ENCODE results near the gene WDR89. TPM values are rescaled to one million over a fixed set of nuclear protein-coding genes. Genes with fewer than 3 reads are reported as not detected.
"Not testable (repeated sequence)": the region's sequence is repeated elsewhere in the genome, so short reads cannot be mapped to it uniquely, and the experiment has no call there.

WDR89 gene
- total RNA-seq, 1 donor from 2014 or later, result 14.7 TPM

DNA sequence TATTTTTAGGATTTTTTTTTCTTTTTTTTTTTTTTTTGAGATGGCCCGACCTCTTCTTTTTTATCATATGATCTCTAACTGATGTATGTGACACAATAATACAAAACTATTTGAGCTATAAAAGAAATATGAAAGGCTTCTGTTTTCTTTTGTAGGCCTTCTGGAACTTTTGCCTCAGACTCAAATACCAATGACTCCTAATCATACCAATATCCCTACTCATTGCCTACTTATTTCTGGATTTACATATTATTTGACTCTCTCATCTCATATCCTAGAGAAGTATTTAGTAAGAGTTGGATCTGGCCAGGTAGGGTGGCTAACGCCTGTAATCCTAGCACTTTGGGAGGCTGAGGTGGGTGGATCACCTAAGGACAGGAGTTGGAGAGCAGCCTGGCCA lies 12.7 kb upstream of the WDR89 start:
- no peak for DNase-seq (ENCODE audit: low read depth, low spot score)

DNA sequence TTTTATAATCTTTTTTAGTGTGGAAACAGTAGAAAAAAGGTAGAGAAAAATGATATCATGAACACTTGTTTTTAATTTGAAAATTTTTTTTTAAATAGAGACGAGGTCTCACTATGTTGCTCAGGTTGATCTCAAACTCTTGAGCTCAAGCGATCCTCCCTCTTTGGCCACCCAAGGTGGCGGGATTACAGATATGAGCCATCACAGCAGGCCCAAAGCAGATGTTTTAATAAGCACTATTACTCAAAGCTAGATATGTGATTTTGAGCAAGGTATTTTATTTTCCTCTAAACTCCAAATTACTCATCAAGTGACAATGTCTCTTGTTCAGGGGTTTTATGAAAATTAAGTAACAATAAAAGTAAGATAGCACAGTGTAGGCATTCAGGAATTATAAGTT lies 10.7 kb upstream of the WDR89 start:
- DNase-seq (ENCODE audit: low read depth, low spot score), result no peak

DNA sequence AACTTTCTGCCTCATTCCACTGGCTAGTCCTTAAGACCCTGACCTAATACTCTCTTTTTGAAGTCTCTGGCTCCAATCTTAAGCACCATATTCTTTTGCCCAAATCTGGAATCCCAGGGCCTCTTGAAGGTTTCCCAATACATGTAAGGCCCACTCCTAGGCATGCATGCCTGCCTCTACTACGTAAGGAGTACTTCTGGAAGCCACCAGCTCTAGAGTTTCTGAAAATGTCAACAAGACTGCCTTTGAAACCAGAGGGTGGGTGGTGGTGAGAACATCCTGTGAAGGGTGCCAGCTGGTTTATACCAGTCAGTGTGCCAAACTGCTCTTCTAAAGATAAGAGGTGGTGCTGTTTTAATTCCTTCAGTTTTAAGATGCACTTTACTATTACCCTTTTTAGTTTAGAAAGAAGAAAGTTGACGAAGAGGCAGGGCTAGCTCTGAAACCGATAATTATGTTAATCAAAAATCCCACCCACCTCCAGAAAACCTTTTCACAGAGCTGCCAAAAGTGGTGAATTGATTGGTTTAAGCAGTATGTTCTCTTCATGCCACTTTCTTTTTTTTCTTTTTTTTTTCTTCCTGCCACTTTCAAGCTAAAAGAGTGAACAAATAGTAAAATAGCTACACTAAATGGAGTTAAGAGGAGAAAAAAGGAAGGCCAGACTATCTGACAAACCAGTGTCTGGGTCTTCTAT lies 8.7 kb upstream of the WDR89 start:
- no peak for DNase-seq (ENCODE audit: low read depth, low spot score)

DNA sequence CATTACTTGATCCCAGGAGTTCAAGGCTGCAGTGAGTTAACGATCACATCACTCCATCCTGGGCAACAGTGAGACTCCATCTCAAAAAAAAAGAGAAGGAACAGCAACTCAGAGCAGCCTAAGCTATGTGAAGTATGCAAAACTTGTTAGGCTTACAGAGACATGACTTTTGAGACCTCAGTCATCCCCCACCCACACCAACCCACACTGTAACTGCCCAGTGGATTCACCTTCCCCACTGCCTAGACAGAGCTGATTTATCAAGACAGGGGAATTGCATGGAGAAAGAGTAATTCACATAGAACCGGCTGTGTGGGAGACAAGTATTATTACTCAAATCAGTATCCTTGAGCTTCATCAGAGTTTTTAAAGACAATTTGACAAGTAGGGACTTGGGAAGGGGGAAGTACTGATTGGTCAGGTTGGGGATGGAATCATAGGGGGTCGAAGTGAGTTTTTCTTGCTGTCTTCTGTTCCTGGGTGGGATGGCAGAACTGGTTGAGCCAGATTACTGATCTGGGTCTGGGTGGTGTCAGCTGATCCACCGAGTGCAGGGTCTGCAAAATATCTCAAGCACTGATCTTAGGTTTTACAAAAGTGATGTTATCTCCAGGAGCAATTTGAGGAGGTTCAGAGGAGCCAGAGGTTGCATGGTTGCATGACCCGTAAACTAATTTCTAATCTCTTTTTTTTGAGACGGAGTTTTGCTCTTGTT lies 6.2 kb upstream of the WDR89 start:
- DNase-seq (ENCODE audit: low read depth, low spot score), result no peak

DNA sequence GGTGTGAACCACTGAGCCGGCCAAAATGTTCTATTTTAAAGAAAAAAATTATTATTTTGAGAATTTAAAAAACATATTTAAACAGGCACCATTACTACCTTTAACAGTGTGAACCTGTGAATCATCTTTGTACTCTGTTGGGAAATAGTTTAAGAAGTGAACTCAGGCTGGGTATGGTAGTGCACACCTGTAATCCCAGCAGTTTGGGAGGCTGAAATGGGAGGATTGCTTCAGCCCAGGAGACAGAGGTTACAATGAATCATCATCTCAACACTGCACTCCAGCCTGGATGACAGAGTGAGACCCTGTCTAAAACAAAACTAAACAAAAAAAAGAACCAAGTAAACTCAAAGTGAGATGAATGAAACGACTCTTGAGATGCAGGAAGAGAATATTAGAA lies 3.1 kb upstream of the WDR89 start:
- DNase-seq (ENCODE audit: low read depth, low spot score), result no peak

DNA sequence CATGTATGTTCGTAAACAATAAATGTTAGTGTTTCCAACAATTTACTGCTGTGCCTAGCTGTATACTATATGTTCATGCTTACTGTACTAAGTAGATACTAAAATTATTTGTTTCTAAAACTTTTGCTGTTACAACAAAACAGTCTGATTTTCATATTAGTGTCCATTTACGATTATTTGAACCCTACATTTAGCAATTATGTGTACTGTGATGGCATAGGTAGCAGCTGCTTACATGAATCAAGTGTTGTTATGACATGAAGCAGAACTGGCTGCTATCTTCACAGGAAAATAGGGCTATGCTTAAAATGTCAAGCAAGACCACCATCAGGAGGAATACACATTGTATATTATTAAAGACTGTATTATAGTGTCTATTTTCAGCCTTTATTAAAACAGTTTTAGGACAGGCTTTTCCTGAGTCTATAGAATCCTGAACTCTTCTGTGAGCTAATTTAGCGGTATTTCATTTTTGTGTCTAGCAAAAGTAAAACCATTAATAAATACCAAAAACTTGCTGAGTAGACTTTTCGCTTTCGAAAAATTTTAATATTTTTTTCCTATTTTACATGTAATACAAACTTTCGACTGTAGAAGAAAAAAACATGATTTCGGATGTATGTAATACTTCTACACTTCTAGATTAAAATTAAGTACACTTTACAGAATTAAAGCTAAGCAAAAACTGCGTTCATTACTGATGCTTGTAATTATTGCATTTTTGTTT lies 1.1 kb upstream of the WDR89 start:
- no peak for DNase-seq (ENCODE audit: low read depth, low spot score)

DNA sequence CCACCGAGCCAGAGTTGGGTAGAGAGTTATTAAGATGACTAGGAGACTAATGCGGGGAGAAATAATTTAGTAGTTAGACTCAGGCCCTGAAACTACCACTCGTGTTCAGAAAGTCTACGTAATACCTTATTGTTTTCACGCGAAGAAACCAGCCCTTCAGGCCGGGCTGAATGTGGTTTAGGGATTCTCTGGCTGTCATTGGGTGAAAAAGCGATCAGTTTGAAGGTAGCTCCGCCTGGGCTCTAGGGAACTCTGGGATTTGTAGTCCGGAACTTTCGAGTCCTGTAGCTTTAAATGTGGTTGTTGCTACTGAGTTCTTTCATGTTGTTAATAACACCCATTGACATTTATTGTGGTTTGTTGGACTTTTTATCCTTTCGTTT lies 549 bp upstream of the WDR89 start:
- peak; percentile 84 for DNase-seq (ENCODE audit: low read depth, low spot score)

DNA sequence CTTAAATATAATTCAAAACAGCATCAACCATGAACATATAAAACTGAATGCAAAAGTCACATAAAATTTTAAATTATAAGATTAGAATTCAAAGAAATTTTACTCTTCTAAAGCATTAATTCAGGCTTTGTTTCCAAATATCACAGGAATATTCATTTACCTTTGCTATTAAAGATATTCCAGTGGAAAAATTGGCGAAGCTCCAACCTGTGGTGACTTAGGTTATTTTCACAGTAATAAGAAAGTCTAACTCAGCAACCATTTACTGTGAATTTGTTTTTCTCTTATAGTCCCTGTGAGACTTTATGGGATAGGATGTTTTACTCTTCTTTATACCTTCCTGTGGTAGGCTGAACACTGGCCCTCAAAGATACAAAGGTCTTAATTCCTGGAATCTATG lies 3.2 kb downstream of the WDR89 start:
- no peak for DNase-seq (ENCODE audit: low read depth, low spot score)

DNA sequence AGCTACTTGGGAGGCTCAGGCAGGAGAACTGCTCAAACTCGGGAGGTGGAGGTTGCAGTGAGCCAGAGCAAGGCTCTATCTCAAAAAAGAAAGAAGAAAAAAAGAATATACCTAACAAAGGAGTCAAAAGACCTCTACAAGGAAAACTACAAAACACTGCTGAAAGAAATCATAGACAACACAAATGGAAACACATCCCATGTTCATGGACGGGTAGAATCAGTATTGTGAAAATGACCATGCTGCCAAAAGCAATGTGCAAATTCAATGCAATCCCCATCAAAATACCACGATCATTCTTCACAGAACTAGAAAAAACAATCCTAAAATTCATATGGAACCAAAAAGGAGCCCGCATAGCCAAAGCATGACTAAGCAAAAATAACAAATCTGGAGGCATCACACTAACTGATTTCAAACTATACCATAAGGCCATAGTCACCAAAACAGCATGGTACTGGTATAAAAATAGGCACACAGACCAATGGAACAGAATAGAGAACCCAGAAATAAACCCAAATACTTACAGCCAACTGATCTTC lies 5.5 kb downstream of the WDR89 start:
- not testable (repeated sequence) for DNase-seq (ENCODE audit: low read depth, low spot score)

DNA sequence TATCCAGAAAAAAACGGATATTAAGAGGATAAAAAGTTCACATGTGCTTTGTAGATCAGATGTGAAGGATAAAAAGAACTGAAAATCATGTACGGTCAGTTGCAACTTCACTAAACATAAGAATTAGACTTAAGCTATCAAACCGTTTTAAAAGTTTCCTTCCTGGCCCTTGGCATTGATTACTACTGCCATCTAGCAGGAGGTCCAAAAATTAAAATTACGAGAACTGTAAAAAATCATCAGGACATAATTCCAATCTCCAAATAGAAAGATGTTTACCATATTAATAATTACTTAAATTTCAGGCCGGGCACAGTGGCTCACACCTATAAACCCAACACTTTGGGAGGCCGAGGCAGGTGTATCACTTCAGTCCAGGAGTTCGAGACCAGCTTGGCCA lies 7.9 kb downstream of the WDR89 start:
- DNase-seq (ENCODE audit: low read depth, low spot score), result no peak

DNA sequence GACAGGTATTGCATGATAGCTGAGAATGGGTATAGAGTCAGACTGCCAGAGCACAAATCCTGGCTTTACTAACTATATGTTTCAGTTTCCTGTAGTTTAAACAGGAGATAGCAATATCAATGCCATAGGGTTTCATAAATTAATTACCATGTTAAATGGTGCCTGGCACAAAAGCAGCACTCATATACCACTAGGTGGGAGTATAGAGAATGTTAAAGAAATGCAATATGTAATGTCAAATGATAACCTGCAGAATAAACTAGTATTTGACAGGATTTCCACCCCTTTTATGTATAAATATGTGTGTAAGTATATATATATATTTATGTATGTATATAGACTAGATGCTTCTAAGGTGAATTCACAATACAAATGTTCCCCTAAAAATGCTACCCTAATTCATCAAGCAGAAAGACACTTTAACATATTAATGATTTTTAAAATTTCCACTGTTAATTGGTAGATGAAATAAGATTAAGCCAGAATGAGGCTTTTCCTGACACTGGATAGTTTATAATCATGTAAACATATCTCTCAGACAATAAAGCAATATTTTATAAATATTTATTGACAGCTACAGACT lies 8.6 kb downstream of the WDR89 start:
- no peak for DNase-seq (ENCODE audit: low read depth, low spot score)

DNA sequence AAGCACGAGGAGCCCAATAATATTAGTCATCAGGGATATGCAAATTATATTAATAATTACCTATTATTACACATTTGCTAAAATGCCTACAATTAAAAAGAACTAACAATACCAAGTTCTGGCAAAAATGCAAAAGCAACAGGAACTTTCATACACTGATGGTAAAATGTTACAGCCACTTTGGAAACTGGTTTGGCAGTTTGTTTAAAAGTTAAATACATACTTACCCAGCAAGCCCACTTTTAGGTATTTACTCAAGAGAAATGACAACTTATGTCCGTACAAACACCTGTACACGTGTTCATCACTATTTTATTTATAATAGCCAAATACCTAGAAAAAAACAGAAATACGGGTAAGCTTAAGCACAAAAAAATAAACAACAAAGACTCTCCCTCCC lies 17.0 kb downstream of the WDR89 start:
- DNase-seq (ENCODE audit: low read depth, low spot score), result no peak

DNA sequence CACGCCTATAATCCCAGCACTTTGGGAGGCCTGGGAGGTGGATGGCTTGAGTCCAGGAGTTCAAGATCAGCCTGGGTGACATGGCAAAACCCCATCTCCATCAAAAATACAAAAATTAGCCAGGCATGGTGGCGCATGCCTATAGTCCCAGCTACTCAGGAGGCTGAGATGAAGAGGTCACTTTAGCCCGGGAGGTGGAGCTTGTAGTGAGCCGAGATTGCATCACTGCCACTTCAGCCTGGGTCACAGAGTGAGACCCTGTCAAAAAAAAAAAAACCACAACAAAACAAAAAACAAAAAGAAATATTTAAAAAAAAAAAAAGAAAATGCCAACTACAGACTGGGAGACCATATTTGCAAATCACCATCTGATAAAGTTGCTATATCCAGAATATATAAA lies 17.5 kb downstream of the WDR89 start:
- DNase-seq (ENCODE audit: low read depth, low spot score), result no peak

DNA sequence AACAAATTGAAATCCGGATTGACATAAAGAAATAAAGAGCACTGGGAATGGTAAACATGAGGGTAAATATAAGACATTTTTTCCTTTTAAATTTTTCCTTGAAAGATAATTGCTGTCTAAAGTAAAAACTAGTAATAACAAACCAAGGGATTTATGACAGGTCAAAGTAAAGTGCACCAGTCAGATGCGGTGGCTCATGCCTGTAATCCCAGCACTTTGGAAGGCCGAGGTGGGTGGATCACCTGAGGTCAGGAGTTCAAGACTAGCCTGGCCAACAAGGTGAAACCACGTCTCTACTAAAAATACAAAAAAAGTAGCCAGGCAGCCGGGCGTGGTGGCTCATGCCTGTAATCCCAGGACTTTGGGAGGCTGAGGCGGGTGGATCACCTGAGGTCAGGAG lies 19.7 kb downstream of the WDR89 start:
- not testable (repeated sequence) for DNase-seq (ENCODE audit: low read depth, low spot score)

DNA sequence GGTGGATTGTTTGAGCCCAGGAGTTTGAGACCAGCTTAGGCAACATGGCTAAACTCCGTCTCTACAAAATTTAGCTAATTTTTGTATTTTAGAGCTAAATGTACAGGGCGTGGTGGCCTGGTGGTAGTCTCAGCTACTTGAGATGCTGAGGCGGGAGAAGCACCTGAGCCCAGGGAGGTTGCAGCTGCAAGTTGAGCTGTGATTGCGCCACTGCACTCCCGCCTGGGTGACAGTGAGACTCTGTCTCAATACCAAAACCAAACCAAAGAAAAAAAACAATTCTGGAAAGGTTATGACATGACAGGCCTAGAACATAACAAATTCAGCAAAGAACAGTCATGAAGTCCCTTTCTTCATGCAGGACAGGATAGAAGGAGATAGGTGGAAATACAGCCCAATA lies 25.7 kb downstream of the WDR89 start:
- DNase-seq (ENCODE audit: low read depth, low spot score), result no peak

DNA sequence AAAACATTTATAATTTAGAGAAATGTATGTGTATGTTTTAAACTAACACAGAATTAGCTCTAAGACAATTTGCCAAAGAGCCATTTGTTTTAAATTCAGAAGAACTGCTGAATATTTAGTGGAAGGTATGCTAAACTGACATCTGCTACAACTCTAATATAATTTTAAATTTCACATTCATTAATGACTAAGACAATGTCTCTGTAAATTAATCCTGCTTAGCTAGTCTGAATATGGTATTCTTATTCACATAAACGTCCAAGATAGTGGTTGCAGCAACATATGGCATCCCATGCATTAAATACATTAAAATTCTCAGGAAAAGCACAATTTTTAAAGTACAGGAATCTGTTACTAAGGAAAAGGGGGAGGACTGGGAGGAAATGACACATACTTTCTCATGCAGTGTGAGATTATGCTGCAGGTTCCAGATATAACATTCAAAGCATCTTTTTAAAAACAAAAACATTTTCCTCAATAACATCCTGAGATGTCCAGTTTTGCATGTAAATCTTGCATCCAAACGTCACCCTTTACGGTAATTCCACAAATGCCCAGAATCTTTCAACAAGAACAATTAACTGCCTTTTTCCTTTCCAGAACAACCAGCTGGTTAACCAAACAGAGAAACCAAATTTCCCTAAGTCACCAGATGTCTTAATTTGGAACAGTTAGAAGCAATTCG lies 26.9 kb downstream of the WDR89 start:
- peak; percentile 93 for DNase-seq (ENCODE audit: low read depth, low spot score)

DNA sequence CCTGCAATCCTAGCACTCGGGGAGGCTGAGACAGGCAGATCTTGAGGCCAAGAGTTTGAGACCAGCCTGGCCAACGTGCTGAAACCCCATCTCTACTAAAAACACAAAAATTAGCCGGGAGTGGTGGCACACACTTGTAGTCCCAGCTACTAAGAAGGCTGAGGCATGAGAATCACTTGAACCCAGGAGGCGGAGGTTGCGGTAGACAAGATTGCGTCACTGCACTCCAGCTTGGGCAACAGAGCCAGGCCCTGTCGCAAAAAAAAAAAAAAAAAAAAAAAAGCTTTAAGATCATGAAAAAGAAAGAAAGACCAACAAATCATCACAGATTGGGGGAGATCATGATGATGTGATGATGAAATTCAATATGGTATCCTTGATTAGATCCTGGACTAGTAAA lies 30.6 kb downstream of the WDR89 start:
- DNase-seq (ENCODE audit: low read depth, low spot score), result no peak

DNA sequence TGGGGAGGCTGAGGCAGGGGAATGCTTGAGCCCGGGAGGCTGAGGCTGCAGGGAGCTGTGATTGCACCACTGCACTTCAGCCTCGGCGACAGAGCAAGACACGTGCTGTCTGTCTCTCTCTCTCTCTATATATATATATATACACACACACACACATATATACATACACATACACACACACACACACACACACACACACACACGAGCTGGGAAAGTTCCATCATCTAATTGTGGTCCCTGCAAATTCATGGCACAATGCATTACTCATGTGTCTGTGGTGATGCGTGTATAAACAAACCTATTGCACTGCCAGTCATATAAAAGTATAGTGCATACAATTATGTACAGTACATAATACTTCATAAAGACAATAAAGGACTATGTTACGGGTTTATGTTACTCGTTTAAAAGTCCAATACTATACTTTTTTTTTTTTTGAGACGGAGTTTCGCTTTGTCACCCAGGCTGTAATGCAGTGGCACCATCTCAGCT lies 36.6 kb downstream of the WDR89 start:
- DNase-seq (ENCODE audit: low read depth, low spot score), result no peak

DNA sequence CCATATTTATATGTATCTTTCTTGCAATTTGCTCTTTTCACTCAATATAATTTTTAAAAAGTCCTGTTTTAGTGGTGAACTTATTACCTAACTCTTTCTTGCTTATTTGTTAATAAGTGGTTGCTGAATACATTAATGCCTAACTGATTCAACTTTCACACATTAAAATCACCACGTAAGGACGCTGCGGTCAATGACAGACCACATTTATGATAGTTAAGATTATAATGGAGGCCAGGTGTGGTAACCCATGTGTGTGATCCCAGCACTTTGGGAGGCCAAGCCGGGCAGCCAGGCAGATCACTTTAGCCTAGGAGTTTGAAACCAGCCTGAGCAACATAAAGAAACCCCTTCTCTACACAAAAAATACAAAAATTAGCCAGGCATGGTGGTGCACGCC lies 37.0 kb downstream of the WDR89 start:
- no peak for DNase-seq (ENCODE audit: low read depth, low spot score)

DNA sequence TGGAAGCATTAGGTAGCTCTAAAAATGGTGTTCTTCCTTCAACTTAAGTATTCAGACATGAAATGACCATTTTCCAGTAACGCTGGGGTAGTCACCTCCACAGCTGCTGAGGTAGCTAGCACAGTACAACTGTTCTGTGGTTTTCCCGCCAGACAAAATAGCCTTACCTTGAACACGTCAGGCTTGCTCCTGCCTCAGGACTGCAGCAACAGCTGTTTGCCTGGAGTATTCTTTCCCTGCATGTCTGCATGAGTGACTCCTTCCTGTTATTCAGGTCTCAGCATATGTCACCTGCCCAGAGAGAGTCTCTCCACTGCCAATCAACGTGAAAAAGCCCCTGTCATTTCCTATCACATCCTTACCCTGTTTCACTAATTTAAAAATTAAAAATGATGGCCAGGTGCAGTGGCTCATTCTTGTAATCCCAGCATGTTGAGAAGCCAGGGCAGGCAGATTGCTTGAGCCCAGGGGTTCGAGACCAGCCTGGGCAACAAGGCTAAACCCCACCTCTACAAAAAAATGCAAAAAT lies 37.9 kb downstream of the WDR89 start:
- no peak for DNase-seq (ENCODE audit: low read depth, low spot score)

DNA sequence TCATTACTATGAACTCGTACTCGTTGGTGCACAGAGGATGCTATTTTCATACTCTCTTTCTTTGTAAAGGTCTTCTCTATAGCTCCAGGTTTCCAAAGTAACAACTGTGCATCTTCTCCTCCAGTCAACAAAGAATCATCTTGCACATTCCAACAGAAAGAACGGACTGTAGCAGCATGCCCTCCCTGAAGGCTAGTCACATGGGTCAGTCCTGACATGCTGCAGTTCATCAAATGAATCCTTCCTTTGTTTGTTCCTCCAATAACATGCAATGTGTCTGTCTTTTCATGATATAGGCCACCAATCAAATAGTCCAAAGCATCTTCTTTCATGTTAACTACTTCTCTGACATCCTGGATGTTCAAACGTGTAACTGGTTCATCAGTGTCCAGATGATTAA lies 42.9 kb downstream of the WDR89 start:
- DNase-seq (ENCODE audit: low read depth, low spot score), result no peak

Measured in pulmonary artery endothelial cell (primary cell).